Type B pancreatic cell (in vitro differentiated cells): ENCODE measurements around the gene ORC5. TPM values are rescaled to one million over a fixed set of nuclear protein-coding genes. Genes with fewer than 3 reads are reported as not detected.

Source experiments
- DNase-seq: peaks from one replicate; pipeline ENCODE4 v3.0.0; 2021; ENCODE audit warnings: mixed read lengths; ENCODE audit not compliant: unreplicated experiment; ENCODE audit errors: extremely low spot score
- H3K27ac Mint-ChIP-seq: 2 replicates; pipeline ENCODE4 v1.8.0; 2021; ENCODE audit warnings: mild to moderate bottlenecking, mixed read lengths
- H3K27me3 Mint-ChIP-seq: 2 replicates; pipeline ENCODE4 v1.8.0; 2021; ENCODE audit warnings: mixed read lengths
- H3K36me3 Mint-ChIP-seq: 2 replicates; pipeline ENCODE4 v1.8.0; 2021; ENCODE audit warnings: mixed read lengths
- H3K4me1 Mint-ChIP-seq: one replicate; pipeline ENCODE4 v1.8.0; 2021; ENCODE audit warnings: mixed read lengths; ENCODE audit not compliant: unreplicated experiment
- H3K4me3 Mint-ChIP-seq: 2 replicates; pipeline ENCODE4 v1.8.0; 2021; ENCODE audit warnings: mild to moderate bottlenecking, mixed read lengths
- H3K9me3 Mint-ChIP-seq: 2 replicates; pipeline ENCODE4 v1.8.0; 2021; ENCODE audit warnings: mixed read lengths
- CTCF ChIP-seq: fragments of 200-600 bp; sonication (generic); conservative IDR thresholded peaks from 2 replicates; pipeline ENCODE4 v1.5.0; 2021; ENCODE audit warnings: antibody characterized with exemption, mild to moderate bottlenecking
- long read RNA-seq: library from polyadenylated mRNA; unstranded; transcript quantifications from one replicate; pipeline ENCODE4 v2.0.0, GENCODE V29; 2020
- total RNA-seq: library from RNA; stranded (reverse); gene quantifications from 2 replicates; pipeline ENCODE4 v1.2.1, GENCODE V29; 2021; ENCODE audit warnings: low replicate concordance

Gene ORC5
- total RNA-seq = 22.8 and 24.2 TPM in 2 replicates
- long read RNA-seq, transcript ORC5-201 (14 exons, 1,958 nt) = major isoform, 39 of 65 reads
- long read RNA-seq, partial matches to known transcripts = 11 of 65 reads
- long read RNA-seq, other reads (novel, unspliced or antisense) = 11 of 65 reads

DNA sequence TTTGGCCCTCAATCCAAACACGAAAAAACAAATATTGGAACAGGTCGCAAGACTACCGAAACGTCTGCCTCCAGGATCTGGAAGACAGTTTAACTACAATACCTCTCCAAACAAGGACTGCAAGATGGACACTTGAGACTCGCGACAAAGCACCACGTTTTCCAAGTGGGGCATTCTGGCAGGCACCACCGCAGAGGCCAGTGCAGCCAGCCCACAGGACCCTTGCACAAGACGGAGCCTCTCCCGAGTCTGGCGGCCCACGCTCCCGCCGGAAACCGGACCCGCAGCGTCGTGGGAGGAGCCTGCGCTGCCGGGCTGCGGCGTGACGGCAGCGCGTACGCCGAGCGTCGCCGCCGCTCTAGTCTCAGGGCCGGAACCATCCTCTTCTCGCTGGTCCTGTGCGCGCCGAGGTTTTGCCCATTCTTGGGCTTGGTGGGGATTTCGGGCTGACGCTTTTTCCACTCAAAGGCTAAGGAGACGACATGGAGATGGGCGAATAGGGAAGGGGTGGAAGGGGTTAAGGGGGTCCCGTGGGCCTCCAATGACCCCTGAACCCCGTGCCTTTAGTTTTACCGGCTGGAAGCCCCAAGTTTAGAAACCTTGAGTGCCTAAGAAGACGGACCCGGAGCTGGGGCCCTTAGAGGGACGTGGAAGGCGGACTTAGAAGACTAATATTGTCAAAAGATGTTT, at the start of gene ORC5:
TSS of gene ORC5 (minus strand) at position 283 of the 690 bp plus-strand sequence. CDS start at position 174, 109 bp downstream.
- H3K4me1 Mint-ChIP-seq = peaks cover 16% of the 10 kb centered on the region
- peak; percentile 78 for DNase-seq
- H3K36me3 Mint-ChIP-seq = peaks cover 4% of the 10 kb centered on the region
- no peak for TF ChIP-seq CTCF
- H3K9me3 Mint-ChIP-seq = no peaks in the 10 kb centered on the region
- H3K4me3 Mint-ChIP-seq = peak within 1 kb of the TSS; percentile 97
- H3K27me3 Mint-ChIP-seq = peaks cover 13% of the 10 kb centered on the region
- H3K27ac Mint-ChIP-seq = peak within 1 kb of the TSS; percentile 90

DNA sequence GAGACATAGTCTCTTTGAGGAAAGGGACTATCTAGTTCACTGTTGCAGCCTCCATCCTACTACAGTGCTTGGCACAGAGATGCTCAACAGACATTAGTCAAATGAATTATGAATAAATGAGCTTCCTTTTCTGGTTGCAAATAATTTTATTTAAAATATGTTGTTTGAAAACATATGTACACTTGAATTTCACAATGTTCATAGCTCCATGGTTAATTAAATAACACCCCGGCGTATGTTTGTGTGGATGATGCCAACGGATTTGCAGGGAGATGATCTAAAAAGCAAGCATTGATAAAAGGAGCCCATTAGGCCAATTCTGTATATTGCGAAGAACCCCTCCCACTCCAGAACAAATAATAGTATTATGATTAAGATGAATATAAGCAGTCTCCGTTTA, 47.8 kb upstream of the ORC5 start:
- H3K9me3 Mint-ChIP-seq = no peaks in the 10 kb centered on the region
- no peak for DNase-seq
- no peak for TF ChIP-seq CTCF
- H3K36me3 Mint-ChIP-seq = no peaks in the 10 kb centered on the region
- no peak overlapping the region for H3K27ac Mint-ChIP-seq
- H3K27me3 Mint-ChIP-seq = peaks cover 9% of the 10 kb centered on the region
- H3K4me3 Mint-ChIP-seq = no peak overlapping the region
- no peaks in the 10 kb centered on the region for H3K4me1 Mint-ChIP-seq

GRCh38 chr7:104255194-104255593, 47.4 kb upstream of the ORC5 start:
- H3K27ac Mint-ChIP-seq = no peak overlapping the region
- no peak for TF ChIP-seq CTCF
- H3K9me3 Mint-ChIP-seq = no peaks in the 10 kb centered on the region
- H3K4me1 Mint-ChIP-seq = no peaks in the 10 kb centered on the region
- DNase-seq = no peak
- H3K36me3 Mint-ChIP-seq = no peaks in the 10 kb centered on the region
- H3K27me3 Mint-ChIP-seq = peaks cover 9% of the 10 kb centered on the region
- no peak overlapping the region for H3K4me3 Mint-ChIP-seq

DNA sequence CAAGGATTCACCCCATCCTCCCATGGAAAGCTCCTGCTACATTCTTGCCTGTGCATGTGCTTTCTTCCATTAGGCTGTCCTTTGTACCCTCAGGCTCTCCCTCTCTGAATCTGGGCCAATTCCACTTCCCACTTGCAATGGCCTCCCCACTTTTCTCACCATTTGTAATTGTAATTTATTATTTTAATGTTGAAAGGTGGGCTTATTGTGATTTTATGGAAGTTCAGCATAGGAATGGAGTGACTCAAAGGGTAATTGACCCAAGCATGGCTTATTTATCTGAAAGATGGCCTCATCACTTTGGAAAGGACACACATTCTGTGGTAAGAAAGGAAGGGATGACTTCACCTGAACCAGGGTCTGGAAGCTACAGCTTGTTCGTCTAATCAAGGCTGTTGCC, 46.9 kb upstream of the ORC5 start:
- Mint-ChIP-seq H3K27me3 (peaks cover 9% of the 10 kb centered on the region), H3K4me1 (no peaks in the 10 kb centered on the region), H3K4me3 (no peak overlapping the region), H3K36me3 (no peaks in the 10 kb centered on the region), H3K27ac (no peak overlapping the region), H3K9me3 (no peaks in the 10 kb centered on the region)
- TF ChIP-seq CTCF = no peak
- no peak for DNase-seq

DNA sequence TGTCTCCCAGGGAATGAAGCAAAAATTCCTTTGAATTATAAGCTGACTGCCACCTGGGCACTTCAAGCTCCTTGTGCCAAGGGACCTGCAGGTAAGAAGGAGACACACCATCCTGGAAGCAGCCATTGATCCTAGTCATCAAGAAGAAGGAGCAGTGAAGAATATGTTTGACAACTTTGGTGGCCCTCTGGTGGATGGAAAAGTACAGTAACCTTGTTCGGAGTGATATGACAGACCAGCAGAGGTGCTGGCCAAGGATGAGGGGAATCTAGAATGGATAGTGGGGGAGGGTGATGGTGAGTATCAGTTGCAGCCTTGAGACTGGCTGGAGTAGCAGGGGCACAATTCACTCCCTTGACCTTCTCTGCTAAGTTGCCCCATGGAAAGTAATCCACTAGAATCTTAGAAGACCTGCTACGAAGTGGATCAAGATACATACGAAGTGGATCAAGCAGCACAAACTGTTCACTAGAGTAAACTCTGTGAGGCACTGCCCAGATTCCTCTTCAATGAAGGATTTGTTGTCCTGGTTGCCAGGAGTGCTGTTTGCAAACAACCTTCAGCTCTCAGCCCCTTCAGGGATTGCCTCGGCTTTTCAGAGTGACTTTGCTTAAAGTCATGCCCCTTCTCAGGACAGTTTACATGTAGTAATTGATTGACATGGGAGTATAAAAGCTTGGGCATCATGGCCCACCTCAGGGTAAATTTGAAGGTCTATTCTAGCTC, 44.8 kb upstream of the ORC5 start:
- H3K27ac Mint-ChIP-seq = no peak overlapping the region
- peaks cover 16% of the 10 kb centered on the region for H3K27me3 Mint-ChIP-seq
- no peaks in the 10 kb centered on the region for H3K9me3 Mint-ChIP-seq
- TF ChIP-seq CTCF = peak; percentile 27
- H3K4me1 Mint-ChIP-seq = no peaks in the 10 kb centered on the region
- no peaks in the 10 kb centered on the region for H3K36me3 Mint-ChIP-seq
- H3K4me3 Mint-ChIP-seq = no peak overlapping the region
- DNase-seq = no peak
